Astrocyte of the cerebellum (primary cell): Measurements from ENCODE around the gene FILIP1L.

Source experiments
- DNase-seq: peaks from one replicate; pipeline ENCODE4 v3.0.0-alpha.2; 2011; ENCODE audit warnings: low read depth
- H3K4me3 ChIP-seq: 2 replicates; pipeline ENCODE4 v1.5.1; 2011; ENCODE audit warnings: mild to moderate bottlenecking, low read depth, low read length, moderate library complexity
- in situ Hi-C: cut with HindIII; loops from 2 replicates; pipeline ENCODE4 v1.10.0; 2017; ENCODE audit warnings: low sequenced_read_pairs
- TF ChIP-seq, protein P1 (sequence below): IDR thresholded peaks from 2 replicates; pipeline ENCODE4 v1.5.1; 2012; ENCODE audit warnings: low read length, low read depth, moderate library complexity, mild to moderate bottlenecking; ENCODE audit errors: missing control alignments

The FILIP1L gene

DNA sequence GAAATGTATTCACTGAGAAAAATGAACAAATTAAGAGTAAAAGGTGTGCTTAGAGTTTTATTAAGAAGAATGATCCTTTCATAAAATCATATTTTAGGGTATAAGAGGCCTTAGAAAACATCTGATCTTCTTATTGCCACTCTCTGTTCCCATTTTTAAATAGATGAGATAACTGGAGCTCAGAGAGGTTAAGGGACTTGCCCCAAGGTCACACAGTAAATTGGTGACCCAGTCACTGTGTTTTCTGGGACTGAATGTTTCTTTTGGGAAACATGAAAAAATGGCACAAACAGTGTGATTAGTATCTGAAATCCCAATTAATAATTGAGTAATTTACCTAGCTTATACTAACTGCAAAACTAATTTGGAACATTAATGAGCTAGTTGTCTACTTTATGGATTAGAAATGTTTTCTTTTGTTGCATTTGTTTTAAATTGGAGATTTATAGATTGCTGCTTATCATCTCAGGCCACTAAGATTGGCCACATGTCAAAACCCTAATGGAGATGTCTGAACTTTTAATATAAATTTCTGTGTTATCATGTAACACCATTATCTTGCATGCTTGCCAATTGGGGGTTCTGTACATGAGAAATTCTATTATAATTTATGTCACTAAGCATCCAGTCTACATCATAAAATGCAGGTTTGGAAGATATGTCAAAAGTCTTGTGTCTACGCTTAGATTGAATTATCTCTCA lies 231.7 kb downstream of the FILIP1L start:
- in situ Hi-C loops, result no loop called here
- TF ChIP-seq, protein P1, sequence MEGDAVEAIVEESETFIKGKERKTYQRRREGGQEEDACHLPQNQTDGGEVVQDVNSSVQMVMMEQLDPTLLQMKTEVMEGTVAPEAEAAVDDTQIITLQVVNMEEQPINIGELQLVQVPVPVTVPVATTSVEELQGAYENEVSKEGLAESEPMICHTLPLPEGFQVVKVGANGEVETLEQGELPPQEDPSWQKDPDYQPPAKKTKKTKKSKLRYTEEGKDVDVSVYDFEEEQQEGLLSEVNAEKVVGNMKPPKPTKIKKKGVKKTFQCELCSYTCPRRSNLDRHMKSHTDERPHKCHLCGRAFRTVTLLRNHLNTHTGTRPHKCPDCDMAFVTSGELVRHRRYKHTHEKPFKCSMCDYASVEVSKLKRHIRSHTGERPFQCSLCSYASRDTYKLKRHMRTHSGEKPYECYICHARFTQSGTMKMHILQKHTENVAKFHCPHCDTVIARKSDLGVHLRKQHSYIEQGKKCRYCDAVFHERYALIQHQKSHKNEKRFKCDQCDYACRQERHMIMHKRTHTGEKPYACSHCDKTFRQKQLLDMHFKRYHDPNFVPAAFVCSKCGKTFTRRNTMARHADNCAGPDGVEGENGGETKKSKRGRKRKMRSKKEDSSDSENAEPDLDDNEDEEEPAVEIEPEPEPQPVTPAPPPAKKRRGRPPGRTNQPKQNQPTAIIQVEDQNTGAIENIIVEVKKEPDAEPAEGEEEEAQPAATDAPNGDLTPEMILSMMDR, result no peak
- H3K4me3 ChIP-seq, result no peak overlapping the region

DNA sequence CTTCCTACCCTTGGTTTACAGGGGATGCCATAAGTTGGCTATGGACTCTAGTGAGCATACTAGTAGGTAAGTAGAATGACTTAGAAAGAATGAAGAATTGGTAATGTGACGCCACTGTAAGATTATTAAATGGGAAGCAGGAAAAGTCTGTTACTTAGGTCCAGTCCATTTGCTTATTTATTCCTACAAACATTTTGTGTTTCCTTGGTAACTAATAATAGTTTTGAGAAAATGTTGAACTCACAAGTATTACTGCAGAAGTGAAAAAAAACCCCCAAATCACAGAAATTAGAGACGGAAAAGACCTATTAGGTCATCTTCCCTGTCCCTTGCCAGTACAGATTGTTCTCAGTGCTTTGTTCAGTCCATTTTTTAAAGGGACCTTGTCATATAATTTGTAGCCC lies 233.2 kb downstream of the FILIP1L start:
- in situ Hi-C loops, result no loop called here
- TF ChIP-seq, protein P1, result no peak
- DNase-seq, result no peak
- H3K4me3 ChIP-seq, result no peak overlapping the region

More for the DNA sequence above, 231.7 kb downstream of the FILIP1L start:
- DNase-seq, result no peak

DNA sequence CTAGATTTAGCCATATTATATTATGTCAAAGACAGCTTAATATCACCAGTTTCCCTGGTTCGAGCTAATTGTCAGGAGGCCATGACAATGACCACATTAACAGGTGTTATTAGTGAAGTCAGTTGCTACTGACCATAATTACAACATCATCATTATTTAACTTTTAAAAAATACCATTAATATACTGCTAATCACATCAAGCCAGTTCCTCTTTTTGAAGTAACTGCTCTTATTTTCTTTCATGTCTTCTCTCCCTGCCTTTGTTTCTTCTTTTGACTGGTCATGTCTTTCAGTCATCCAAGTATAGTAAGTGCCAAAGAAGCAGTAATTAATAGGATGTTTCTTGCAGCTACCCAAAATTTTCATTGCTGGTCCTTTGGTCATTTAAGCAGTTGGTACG lies 235.0 kb downstream of the FILIP1L start:
- TF ChIP-seq, protein P1, result no peak
- no peak for DNase-seq
- no peak overlapping the region for H3K4me3 ChIP-seq
- in situ Hi-C loops, result no loop called here

DNA sequence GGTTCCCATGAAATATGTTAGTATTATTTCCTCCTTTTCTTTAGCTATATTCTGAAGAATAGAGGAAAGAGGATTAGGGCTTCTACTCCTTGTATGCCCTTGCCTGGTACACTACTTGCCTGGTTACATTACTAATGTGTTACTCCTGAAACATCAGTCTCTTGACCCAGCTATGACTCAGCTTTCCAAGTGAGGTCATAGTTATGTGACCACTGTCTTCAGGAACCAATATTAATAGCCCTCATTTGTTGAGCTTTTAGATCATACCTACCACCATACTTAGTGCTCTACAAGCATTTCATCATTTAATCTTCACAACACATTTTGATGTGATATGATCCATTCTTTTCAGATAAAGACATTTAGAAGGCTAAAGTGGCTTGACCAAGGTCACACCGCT lies 236.3 kb downstream of the FILIP1L start:
- H3K4me3 ChIP-seq, result no peak overlapping the region
- DNase-seq, result no peak
- TF ChIP-seq, protein P1, result no peak
- in situ Hi-C loops, result no loop called here

DNA sequence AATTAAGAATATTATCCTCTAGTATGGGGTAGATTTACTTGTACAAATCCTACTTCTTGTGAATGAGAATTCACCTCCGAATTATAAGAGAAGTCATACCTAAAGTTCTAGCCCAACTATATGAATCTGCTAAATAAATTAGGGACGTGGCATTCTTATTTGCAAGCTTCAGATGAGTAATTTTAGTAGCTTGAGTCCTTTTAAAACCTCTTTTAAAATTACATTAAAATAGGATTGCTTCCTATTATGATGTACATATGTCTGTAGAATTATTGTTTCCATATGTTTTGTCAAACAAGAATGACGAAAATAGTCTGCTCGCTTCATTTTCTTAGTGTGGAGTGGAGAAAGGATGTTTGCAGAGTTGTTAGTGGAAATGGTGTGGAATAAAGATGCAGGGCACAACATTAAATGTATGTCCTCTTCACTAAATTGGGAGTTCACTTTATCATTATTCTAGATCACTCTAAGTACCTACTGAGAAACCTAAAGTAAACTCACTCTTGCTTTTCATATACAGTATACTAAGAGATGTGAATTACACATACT lies 237.2 kb downstream of the FILIP1L start:
- in situ Hi-C loops, result no loop called here
- DNase-seq, result no peak
- TF ChIP-seq, protein P1, result no peak
- no peak overlapping the region for H3K4me3 ChIP-seq

DNA sequence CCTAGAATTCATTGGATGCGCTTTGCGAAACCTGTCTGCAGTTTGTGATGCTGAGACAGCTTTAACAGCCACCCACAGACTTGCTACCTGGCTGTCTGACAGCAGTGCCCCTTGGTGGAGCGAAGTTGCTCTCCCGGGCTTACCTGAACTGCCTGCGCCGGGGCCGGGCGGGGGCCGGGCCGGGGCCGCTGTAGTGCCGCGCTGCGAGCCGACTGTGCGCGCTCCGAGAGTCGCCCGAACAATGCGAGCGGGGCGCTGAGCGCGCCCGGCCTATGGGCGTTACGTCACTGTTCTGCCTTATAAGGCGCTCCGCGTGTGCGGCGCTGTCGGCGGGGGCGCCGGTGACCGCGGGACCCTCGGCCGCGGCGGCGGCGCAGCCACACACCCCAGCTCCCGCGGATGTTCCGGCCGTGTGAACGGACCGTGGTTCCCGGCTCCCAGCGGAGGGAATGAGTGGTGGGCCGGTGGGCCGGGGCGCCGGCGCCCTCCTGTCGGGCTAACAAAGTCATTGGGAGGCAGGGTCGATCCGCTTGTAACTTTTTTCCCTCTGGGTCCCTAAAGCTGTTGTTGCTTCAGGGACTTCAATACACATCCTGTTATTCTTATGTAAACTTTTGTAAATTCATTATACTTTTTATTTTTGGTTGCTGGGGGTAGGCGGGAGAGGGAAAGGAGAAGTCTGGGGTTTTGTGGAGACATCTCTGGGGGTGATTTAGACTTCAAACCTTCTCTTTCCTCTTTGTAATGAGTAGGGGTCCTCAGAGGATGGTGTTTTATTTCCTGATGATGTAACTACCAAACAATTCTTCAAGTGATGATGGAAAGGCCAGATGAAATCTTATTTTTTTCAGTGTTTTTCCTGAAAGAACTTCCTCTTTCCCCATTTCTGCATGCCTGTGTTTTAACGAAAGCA lies 238.1 kb downstream of the FILIP1L start:
- DNase-seq, result no peak
- TF ChIP-seq, protein P1, result no peak
- peak overlapping the region; percentile 76 for H3K4me3 ChIP-seq
- in situ Hi-C loops, result no loop called here
